Caco-2 (cell line): ENCODE data around the gene ANTXR2. TPM values are rescaled to one million over a fixed set of nuclear protein-coding genes. Genes with fewer than 3 reads are reported as not detected.

Experiments
- BruUV-seq: library from RNA; stranded (reverse); fragments of 400-500 nt; replicated peaks from 2 replicates; lab custom pipeline; 2021; lab: Mats Ljungman, UMichigan
- CTCF ChIA-PET: fragments of 300-600 bp; sonication (Branson Sonifier 250); formaldehyde crosslinking; loops from one replicate; lab custom pipeline; 2022; ENCODE audit warnings: antibody characterized with exemption; lab: Charles Lee
- POLR2A ChIA-PET: fragments of 300-600 bp; sonication (Branson Sonifier 250); formaldehyde crosslinking; loops from one replicate; lab custom pipeline; 2022; ENCODE audit warnings: antibody characterized with exemption; lab: Charles Lee
- DNase-seq, 2 experiments: peaks; one replicate each; pipeline versions ENCODE4 v3.0.0 to v3.0.0-alpha.2; 2020 to 2022
- H3K27me3 ChIP-seq: replicated peaks from 2 replicates; pipeline ENCODE4 v1.6.0; 2011; ENCODE audit warnings: low read length; ENCODE audit not compliant: control insufficient read depth, insufficient read depth
- H3K36me3 ChIP-seq: 2 replicates; pipeline ENCODE4 v1.5.1; 2011; ENCODE audit warnings: low read length; ENCODE audit not compliant: control insufficient read depth, insufficient read depth
- H3K4me1 ChIP-seq: fragments of 250-450 bp; sonication (Bioruptor Pico); 2 replicates; pipeline ENCODE4 v1.5.1; 2020; ENCODE audit warnings: mild to moderate bottlenecking
- H3K4me3 ChIP-seq: 2 replicates; pipeline ENCODE4 v1.5.1; 2011; ENCODE audit warnings: low read depth, mild to moderate bottlenecking, control low read depth, low read length
- H3K9me3 ChIP-seq: fragments of 250-450 bp; sonication (Bioruptor Pico); 2 replicates; pipeline ENCODE4 v1.5.1; 2020; ENCODE audit warnings: mild to moderate bottlenecking, moderate library complexity
- H3K27ac Mint-ChIP-seq: one replicate; pipeline ENCODE4 v1.8.0; 2022; ENCODE audit warnings: mixed read lengths; ENCODE audit not compliant: unreplicated experiment
- H3K27me3 Mint-ChIP-seq: one replicate; pipeline ENCODE4 v1.8.0; 2022; ENCODE audit warnings: mixed read lengths; ENCODE audit not compliant: insufficient read depth, unreplicated experiment
- H3K36me3 Mint-ChIP-seq: one replicate; pipeline ENCODE4 v1.8.0; 2022; ENCODE audit warnings: mild to moderate bottlenecking, mixed read lengths; ENCODE audit not compliant: insufficient read depth, unreplicated experiment
- H3K4me1 Mint-ChIP-seq: one replicate; pipeline ENCODE4 v1.8.0; 2022; ENCODE audit warnings: low read depth, mixed read lengths; ENCODE audit not compliant: unreplicated experiment
- H3K4me3 Mint-ChIP-seq: one replicate; pipeline ENCODE4 v1.8.0; 2022; ENCODE audit warnings: mild to moderate bottlenecking, moderate library complexity, mixed read lengths; ENCODE audit not compliant: unreplicated experiment
- H3K9me3 Mint-ChIP-seq: one replicate; pipeline ENCODE4 v1.8.0; 2022; ENCODE audit warnings: mixed read lengths; ENCODE audit not compliant: unreplicated experiment
- CTCF ChIP-seq, 2 experiments: fragments of 200-600 bp in 1 of 2; IDR thresholded peaks; 1 replicate in 1 of 2; 2 replicates in 1 of 2; pipeline versions ENCODE4 v1.5.1 to v1.8.0; 2011 to 2022; ENCODE audit warnings: antibody characterized with exemption in 1 of 2, control low read depth in 1 of 2, inconsistent platforms in 1 of 2, low read depth in 1 of 2, low read length in 1 of 2, mild to moderate bottlenecking in 1 of 2, moderate library complexity in 1 of 2; ENCODE audit not compliant: insufficient read depth in 1 of 2, severe bottlenecking in 1 of 2, unreplicated experiment in 1 of 2
- intact Hi-C: fragments of 100-400 bp; cut with micrococcal nuclease; formaldehyde crosslinking; loops from one replicate; pipeline ENCODE4 v1.10.0; 2022; ENCODE audit not compliant: unreplicated experiment
- total RNA-seq: library from RNA; stranded (reverse); gene quantifications from 2 replicates; pipeline ENCODE4 v1.2.3, GENCODE V29; 2022

ANTXR2 gene
- total RNA-seq, 1 experiment from 2014 or later, result 1.4 TPM

GRCh38 chr4:80010316-80010715, 62.7 kb downstream of the ANTXR2 start:
- POLR2A ChIA-PET, result no interaction called here
- Mint-ChIP-seq H3K36me3 (no peaks in the 10 kb centered on the region), H3K27ac (no peak overlapping the region), H3K4me1 (no peaks in the 10 kb centered on the region), H3K9me3 (no peaks in the 10 kb centered on the region), H3K27me3 (peaks cover 4% of the 10 kb centered on the region), H3K4me3 (no peak overlapping the region)
- TF ChIP-seq CTCF (IDR thresholded peaks at IDR 0.05; ENCODE audit: insufficient read depth in 1 of 2, low read depth in 1 of 2, low read length in 1 of 2, severe bottlenecking in 1 of 2, unreplicated experiment in 1 of 2), result no peak
- DNase-seq, result no peak
- BruUV-seq, result no TSS peak
- Histone ChIP-seq H3K4me1 (no peaks in the 10 kb centered on the region), H3K4me3 (no peak overlapping the region), H3K9me3 (no peaks in the 10 kb centered on the region), H3K27me3 (no peaks in the 10 kb centered on the region), H3K36me3 (no peaks in the 10 kb centered on the region)
- CTCF ChIA-PET, result no interaction called here
- intact Hi-C loops, result no loop called here

GRCh38 chr4:80009806-80010205, 63.2 kb downstream of the ANTXR2 start:
- intact Hi-C loops, result no loop called here
- Histone ChIP-seq H3K9me3 (no peaks in the 10 kb centered on the region), H3K36me3 (no peaks in the 10 kb centered on the region), H3K4me3 (no peak overlapping the region), H3K27me3 (no peaks in the 10 kb centered on the region), H3K4me1 (no peaks in the 10 kb centered on the region)
- BruUV-seq, result no TSS peak
- Mint-ChIP-seq H3K4me1 (no peaks in the 10 kb centered on the region), H3K36me3 (no peaks in the 10 kb centered on the region), H3K9me3 (peaks cover 1% of the 10 kb centered on the region), H3K4me3 (no peak overlapping the region), H3K27ac (no peak overlapping the region), H3K27me3 (peaks cover 4% of the 10 kb centered on the region)
- no peak for DNase-seq
- ChIA-PET CTCF (no interaction called here), POLR2A (no interaction called here)
- no peak for TF ChIP-seq CTCF (IDR thresholded peaks at IDR 0.05; ENCODE audit: insufficient read depth in 1 of 2, low read depth in 1 of 2, low read length in 1 of 2, severe bottlenecking in 1 of 2, unreplicated experiment in 1 of 2)

- BruUV-seq, result no TSS peak
- no peak overlapping the region for H3K4me3 Mint-ChIP-seq
- intact Hi-C loops, result no loop called here
Measured at GRCh38 chr4:80008971-80009370, 64.1 kb downstream of the ANTXR2 start.

More at GRCh38 chr4:80008971-80009370, 64.1 kb downstream of the ANTXR2 start:
- H3K27me3 ChIP-seq, result no peaks in the 10 kb centered on the region
- DNase-seq, result no peak
- Mint-ChIP-seq H3K27ac (no peak overlapping the region), H3K9me3 (peaks cover 9% of the 10 kb centered on the region), H3K27me3 (peaks cover 4% of the 10 kb centered on the region), H3K4me1 (no peaks in the 10 kb centered on the region), H3K36me3 (no peaks in the 10 kb centered on the region)
- ChIA-PET CTCF (no interaction called here), POLR2A (no interaction called here)
- H3K4me3 ChIP-seq, result no peak overlapping the region
- no peaks in the 10 kb centered on the region for H3K9me3 ChIP-seq
- H3K4me1 ChIP-seq, result no peaks in the 10 kb centered on the region
- TF ChIP-seq CTCF (IDR thresholded peaks at IDR 0.05; ENCODE audit: insufficient read depth in 1 of 2, low read depth in 1 of 2, low read length in 1 of 2, severe bottlenecking in 1 of 2, unreplicated experiment in 1 of 2), result no peak
- H3K36me3 ChIP-seq, result no peaks in the 10 kb centered on the region
